Spleen (tissue), 7 donors: ENCODE measurements around the gene OTOP1.

ENCODE experiments used
- POLR2A ChIP-seq, 3 donors: fragments of 450-650 bp; IDR thresholded peaks; one replicate each; pipeline ENCODE4 v1.5.1; 2017; ENCODE audit warnings: antibody characterized with exemption in 3 of 3, mild to moderate bottlenecking in 1 of 3
- POLR2AphosphoS5 ChIP-seq, 3 donors: sonication (generic); formaldehyde crosslinking; IDR thresholded peaks; one replicate each; pipeline ENCODE4 v1.5.1; 2017; ENCODE audit warnings: antibody characterized with exemption in 3 of 3
- TF ChIP-seq, protein P1 (sequence below), 11 experiments: fragments of 200-600 bp in 7 of 11; fragments of 450-650 bp in 4 of 11; sonication (generic) in 4 of 11; IDR thresholded peaks in 8 of 11; conservative IDR thresholded peaks in 3 of 11; 1 replicate in 7 of 11; 2 replicates in 4 of 11; pipeline versions ENCODE4 v1.4.0 to v1.8.0; 2016 to 2021; ENCODE audit warnings: antibody characterized with exemption in 11 of 11, inconsistent platforms in 4 of 11, mild to moderate bottlenecking in 1 of 11
- donor health status: DM: no; HTN: no; CAD: no; lungs with moderate emphysema.
- donor health status: DM: no; HTN: no; CAD: no.
- donor health status: DM: no; HTN: no; CAD: no.

DNA sequence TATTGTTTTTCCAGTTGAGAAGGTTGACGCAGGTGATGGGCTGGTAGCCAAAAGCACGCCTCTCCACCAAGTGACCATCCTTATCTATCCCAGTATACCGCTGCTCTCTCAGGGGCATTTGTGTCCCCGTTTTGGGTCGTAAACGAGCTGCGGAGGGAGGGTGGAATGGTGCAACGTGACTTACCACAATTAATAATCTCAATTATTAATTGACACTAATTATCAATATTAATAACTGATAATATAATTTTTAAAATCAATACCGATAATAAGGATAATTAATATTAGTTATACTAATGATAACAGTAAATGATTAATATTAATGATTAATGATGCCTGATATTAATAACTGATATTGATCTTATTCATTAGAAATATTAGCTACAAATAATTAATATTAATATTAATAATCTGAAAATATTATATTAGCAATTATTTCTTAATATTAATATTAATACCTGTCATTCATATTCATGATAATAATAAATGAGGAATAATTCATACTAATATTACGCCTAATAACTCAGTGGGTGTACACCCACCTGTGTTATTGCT lies 56.1 kb downstream of the OTOP1 start:
- no peak for TF ChIP-seq POLR2A (IDR thresholded peaks at IDR 0.05)
- TF ChIP-seq POLR2AphosphoS5 (IDR thresholded peaks at IDR 0.05) = no peak
- TF ChIP-seq, protein P1, sequence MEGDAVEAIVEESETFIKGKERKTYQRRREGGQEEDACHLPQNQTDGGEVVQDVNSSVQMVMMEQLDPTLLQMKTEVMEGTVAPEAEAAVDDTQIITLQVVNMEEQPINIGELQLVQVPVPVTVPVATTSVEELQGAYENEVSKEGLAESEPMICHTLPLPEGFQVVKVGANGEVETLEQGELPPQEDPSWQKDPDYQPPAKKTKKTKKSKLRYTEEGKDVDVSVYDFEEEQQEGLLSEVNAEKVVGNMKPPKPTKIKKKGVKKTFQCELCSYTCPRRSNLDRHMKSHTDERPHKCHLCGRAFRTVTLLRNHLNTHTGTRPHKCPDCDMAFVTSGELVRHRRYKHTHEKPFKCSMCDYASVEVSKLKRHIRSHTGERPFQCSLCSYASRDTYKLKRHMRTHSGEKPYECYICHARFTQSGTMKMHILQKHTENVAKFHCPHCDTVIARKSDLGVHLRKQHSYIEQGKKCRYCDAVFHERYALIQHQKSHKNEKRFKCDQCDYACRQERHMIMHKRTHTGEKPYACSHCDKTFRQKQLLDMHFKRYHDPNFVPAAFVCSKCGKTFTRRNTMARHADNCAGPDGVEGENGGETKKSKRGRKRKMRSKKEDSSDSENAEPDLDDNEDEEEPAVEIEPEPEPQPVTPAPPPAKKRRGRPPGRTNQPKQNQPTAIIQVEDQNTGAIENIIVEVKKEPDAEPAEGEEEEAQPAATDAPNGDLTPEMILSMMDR (IDR thresholded peaks at IDR 0.05 in 8 of 11, conservative IDR thresholded peaks at IDR 0.05 in 3 of 11) = no peak
